Measurements from ENCODE around the gene RPS6KC1. TPM values are rescaled to one million over a fixed set of nuclear protein-coding genes. Genes with fewer than 3 reads are reported as not detected.

Gene RPS6KC1
- total RNA-seq, 1 experiment from 2014 or later, result 20.5 TPM

DNA sequence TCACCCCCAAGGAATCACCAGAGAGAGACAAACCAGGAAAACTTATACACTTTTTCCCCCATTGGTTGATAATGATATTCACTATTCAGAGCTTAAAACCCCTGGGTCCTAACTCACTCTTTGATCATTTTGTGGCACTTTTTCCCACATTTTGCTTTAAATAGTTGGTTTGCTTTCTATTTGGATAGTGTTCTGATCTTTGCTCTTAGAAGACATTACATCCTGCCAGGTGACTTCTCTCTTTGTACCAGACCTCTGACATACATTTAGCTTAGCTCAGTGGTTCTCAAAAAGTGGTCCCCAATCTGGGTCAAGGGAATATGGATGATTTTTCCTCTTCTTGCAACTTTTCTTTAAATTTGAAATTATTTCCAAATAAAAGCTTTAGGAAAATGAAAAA is 228.4 kb downstream of the RPS6KC1 start:
- no TSS peak for BruUV-seq (replicated peaks)
- intact Hi-C loops (cut with micrococcal nuclease; ENCODE audit: unreplicated experiment), result no loop called here
- ATAC-seq (no peak), DNase-seq (ENCODE audit: low read depth, low spot score) (no peak)
- Histone ChIP-seq H3K27me3 (ENCODE audit: control insufficient read depth, insufficient read depth, low read length) (no peaks in the 10 kb centered on the region), H3K9me3 (ENCODE audit: control insufficient read depth, insufficient read depth, low read depth, low read length) (no peaks in the 10 kb centered on the region), H3K36me3 (ENCODE audit: control insufficient read depth, insufficient read depth, low read length) (no peaks in the 10 kb centered on the region), H3K4me1 (ENCODE audit: control insufficient read depth, insufficient read depth, low read length) (no peaks in the 10 kb centered on the region), H3K27ac (ENCODE audit: low read length) (no peak overlapping the region), H3K4me3 (ENCODE audit: low read depth in 2 of 2, low read length in 2 of 2) (no peak overlapping the region)
- in situ Hi-C loops (cut with HindIII; ENCODE audit: low pct_unique_long_range_greater_than_20kb, low sequenced_read_pairs), result no loop called here
- POLR2A ChIA-PET, result no interaction called here
- CTCF ChIA-PET, result no interaction called here
- TF ChIP-seq, protein P1, sequence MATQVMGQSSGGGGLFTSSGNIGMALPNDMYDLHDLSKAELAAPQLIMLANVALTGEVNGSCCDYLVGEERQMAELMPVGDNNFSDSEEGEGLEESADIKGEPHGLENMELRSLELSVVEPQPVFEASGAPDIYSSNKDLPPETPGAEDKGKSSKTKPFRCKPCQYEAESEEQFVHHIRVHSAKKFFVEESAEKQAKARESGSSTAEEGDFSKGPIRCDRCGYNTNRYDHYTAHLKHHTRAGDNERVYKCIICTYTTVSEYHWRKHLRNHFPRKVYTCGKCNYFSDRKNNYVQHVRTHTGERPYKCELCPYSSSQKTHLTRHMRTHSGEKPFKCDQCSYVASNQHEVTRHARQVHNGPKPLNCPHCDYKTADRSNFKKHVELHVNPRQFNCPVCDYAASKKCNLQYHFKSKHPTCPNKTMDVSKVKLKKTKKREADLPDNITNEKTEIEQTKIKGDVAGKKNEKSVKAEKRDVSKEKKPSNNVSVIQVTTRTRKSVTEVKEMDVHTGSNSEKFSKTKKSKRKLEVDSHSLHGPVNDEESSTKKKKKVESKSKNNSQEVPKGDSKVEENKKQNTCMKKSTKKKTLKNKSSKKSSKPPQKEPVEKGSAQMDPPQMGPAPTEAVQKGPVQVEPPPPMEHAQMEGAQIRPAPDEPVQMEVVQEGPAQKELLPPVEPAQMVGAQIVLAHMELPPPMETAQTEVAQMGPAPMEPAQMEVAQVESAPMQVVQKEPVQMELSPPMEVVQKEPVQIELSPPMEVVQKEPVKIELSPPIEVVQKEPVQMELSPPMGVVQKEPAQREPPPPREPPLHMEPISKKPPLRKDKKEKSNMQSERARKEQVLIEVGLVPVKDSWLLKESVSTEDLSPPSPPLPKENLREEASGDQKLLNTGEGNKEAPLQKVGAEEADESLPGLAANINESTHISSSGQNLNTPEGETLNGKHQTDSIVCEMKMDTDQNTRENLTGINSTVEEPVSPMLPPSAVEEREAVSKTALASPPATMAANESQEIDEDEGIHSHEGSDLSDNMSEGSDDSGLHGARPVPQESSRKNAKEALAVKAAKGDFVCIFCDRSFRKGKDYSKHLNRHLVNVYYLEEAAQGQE (IDR thresholded peaks at IDR 0.05; ENCODE audit: insufficient read depth in 1 of 2, low read depth in 2 of 2, low read length in 1 of 2), result no peak
- TF ChIP-seq SIN3A (IDR thresholded peaks at IDR 0.05; ENCODE audit: borderline replicate concordance, insufficient read depth, low read depth, low read length) (no peak), TCF7L2 (IDR thresholded peaks at IDR 0.05; ENCODE audit: low read depth, low read length) (no peak), POLR2AphosphoS5 (IDR thresholded peaks at IDR 0.05; ENCODE audit: low read depth, low read length) (no peak)
- TF ChIP-seq, protein P2, sequence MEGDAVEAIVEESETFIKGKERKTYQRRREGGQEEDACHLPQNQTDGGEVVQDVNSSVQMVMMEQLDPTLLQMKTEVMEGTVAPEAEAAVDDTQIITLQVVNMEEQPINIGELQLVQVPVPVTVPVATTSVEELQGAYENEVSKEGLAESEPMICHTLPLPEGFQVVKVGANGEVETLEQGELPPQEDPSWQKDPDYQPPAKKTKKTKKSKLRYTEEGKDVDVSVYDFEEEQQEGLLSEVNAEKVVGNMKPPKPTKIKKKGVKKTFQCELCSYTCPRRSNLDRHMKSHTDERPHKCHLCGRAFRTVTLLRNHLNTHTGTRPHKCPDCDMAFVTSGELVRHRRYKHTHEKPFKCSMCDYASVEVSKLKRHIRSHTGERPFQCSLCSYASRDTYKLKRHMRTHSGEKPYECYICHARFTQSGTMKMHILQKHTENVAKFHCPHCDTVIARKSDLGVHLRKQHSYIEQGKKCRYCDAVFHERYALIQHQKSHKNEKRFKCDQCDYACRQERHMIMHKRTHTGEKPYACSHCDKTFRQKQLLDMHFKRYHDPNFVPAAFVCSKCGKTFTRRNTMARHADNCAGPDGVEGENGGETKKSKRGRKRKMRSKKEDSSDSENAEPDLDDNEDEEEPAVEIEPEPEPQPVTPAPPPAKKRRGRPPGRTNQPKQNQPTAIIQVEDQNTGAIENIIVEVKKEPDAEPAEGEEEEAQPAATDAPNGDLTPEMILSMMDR (IDR thresholded peaks at IDR 0.05), result no peak

DNA sequence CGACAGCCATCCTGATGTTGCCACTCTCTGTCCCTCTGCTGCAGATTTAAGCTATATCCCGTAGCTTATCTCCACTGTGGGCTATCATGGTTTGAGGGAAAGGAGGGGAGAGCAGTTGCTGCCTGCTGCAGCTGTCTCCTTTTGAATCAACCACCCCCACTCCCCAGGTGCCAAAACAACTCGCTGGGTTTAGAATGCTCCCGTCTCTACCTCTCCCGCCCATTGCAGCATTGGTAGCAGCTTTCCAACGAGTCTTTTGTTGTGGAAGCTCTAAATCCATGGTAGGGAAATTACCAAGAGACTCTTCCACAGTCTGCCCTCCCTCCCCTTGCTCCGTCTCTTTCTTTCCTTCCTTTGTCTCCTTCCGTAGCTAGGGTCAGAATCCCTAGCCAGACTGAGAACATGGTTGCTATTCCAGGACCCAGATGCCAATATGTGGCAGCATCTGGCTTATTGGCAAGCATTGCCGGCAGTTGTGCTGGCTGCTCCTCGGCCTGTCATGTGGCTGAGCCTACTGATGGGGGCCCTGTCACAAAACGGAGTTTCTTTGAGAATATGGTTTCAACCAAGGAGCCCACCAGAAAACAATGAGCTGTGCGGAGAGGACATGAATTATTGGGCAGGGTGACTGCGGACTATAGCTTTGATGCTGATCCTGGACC is 230.7 kb downstream of the RPS6KC1 start:
- Histone ChIP-seq H3K4me3 (ENCODE audit: low read depth in 2 of 2, low read length in 2 of 2) (no peak overlapping the region), H3K9me3 (ENCODE audit: control insufficient read depth, insufficient read depth, low read depth, low read length) (no peaks in the 10 kb centered on the region), H3K27ac (ENCODE audit: low read length) (no peak overlapping the region), H3K4me1 (ENCODE audit: control insufficient read depth, insufficient read depth, low read length) (no peaks in the 10 kb centered on the region), H3K27me3 (ENCODE audit: control insufficient read depth, insufficient read depth, low read length) (no peaks in the 10 kb centered on the region), H3K36me3 (ENCODE audit: control insufficient read depth, insufficient read depth, low read length) (no peaks in the 10 kb centered on the region)
- no peak for DNase-seq (ENCODE audit: low read depth, low spot score)
- intact Hi-C loops (cut with micrococcal nuclease; ENCODE audit: unreplicated experiment), result no loop called here
- CTCF ChIA-PET, result no interaction called here
- BruUV-seq (replicated peaks), result no TSS peak
- no peak for ATAC-seq
- no peak for TF ChIP-seq POLR2AphosphoS5 (IDR thresholded peaks at IDR 0.05; ENCODE audit: low read depth, low read length)
- TF ChIP-seq, protein P2 (IDR thresholded peaks at IDR 0.05), result no peak
- TF ChIP-seq, protein P1 (IDR thresholded peaks at IDR 0.05; ENCODE audit: insufficient read depth in 1 of 2, low read depth in 2 of 2, low read length in 1 of 2), result no peak
- no peak for TF ChIP-seq TCF7L2 (IDR thresholded peaks at IDR 0.05; ENCODE audit: low read depth, low read length)
- TF ChIP-seq SIN3A (IDR thresholded peaks at IDR 0.05; ENCODE audit: borderline replicate concordance, insufficient read depth, low read depth, low read length), result no peak
- in situ Hi-C loops (cut with HindIII; ENCODE audit: low pct_unique_long_range_greater_than_20kb, low sequenced_read_pairs), result no loop called here
- POLR2A ChIA-PET, result no interaction called here

All from Panc1 (cell line).